K562 (cell line): ENCODE measurements around the gene SCMH1. TPM values are rescaled to one million over a fixed set of nuclear protein-coding genes. Genes with fewer than 3 reads are reported as not detected.

Source experiments
- ATF2 ChIP-seq: sonication (generic); formaldehyde crosslinking; IDR thresholded peaks from 2 replicates; pipeline ENCODE4 v1.8.1; 2022; ENCODE audit warnings: missing genetic modification reagents
- BRD9 ChIP-seq: fragments of 450-650 bp; IDR thresholded peaks from 2 replicates; pipeline ENCODE4 v1.6.1; 2018; ENCODE audit warnings: low read depth; ENCODE audit not compliant: partially characterized antibody
- CBX1 ChIP-seq: sonication (generic); IDR thresholded peaks from 2 replicates; pipeline ENCODE4 v1.6.1; 2016; ENCODE audit warnings: antibody characterized with exemption, low read depth, mild to moderate bottlenecking
- DPF2 ChIP-seq: fragments of 450-650 bp; IDR thresholded peaks from 2 replicates; pipeline ENCODE4 v1.6.1; 2016
- HEY1 ChIP-seq: fragments of 250-450 bp; sonication (Bioruptor Pico); IDR thresholded peaks from 2 replicates; pipeline ENCODE4 v1.5.0; 2020; ENCODE audit warnings: mild to moderate bottlenecking, moderate library complexity, borderline replicate concordance
- HSF4 ChIP-seq: fragments of 250-450 bp; sonication (Bioruptor Pico); IDR thresholded peaks from 2 replicates; pipeline ENCODE4 v2.1.2; 2022; ENCODE audit warnings: mild to moderate bottlenecking, moderate library complexity, borderline replicate concordance
- MBD2 ChIP-seq: sonication (generic); IDR thresholded peaks from 2 replicates; pipeline ENCODE4 v1.6.1; 2016; ENCODE audit warnings: low read depth, borderline replicate concordance
- NFATC3 ChIP-seq: fragments of 450-650 bp; IDR thresholded peaks from 2 replicates; pipeline ENCODE4 v1.6.1; 2017; ENCODE audit warnings: mild to moderate bottlenecking
- PHB2 ChIP-seq: fragments of 450-650 bp; IDR thresholded peaks from 2 replicates; pipeline ENCODE4 v1.6.1; 2017; ENCODE audit warnings: low read depth
- PPARD ChIP-seq: fragments of 250-450 bp; sonication (Bioruptor Pico); IDR thresholded peaks from 2 replicates; pipeline ENCODE4 v1.8.0; 2022; ENCODE audit warnings: inconsistent platforms, mild to moderate bottlenecking, moderate library complexity
- RBBP5 ChIP-seq: fragments of 200-600 bp; sonication (generic); IDR thresholded peaks from 2 replicates; pipeline ENCODE4 v1.6.1; 2012; ENCODE audit warnings: borderline replicate concordance, mild to moderate bottlenecking, low read length, control low read depth, inconsistent platforms; ENCODE audit not compliant: insufficient read depth, poor library complexity, severe bottlenecking
- RFX5 ChIP-seq: IDR thresholded peaks from 2 replicates; pipeline ENCODE4 v1.6.1; 2011; ENCODE audit warnings: low read depth, mild to moderate bottlenecking, improper control_type of control experiment, low read length
- RNF2 ChIP-seq: sonication (generic); IDR thresholded peaks from 2 replicates; pipeline ENCODE4 v1.6.1; 2016
- SAFB ChIP-seq: fragments of 200-400 bp; formaldehyde crosslinking; IDR thresholded peaks from 2 replicates; pipeline ENCODE4 v1.6.1; 2017; ENCODE audit warnings: low read depth, low read length, borderline replicate concordance
- SMARCB1 ChIP-seq: IDR thresholded peaks from 2 replicates; pipeline ENCODE4 v1.6.1; 2011; ENCODE audit warnings: improper control_type of control experiment, low read depth; ENCODE audit not compliant: insufficient read length
- ZBTB43 ChIP-seq: sonication (generic); formaldehyde crosslinking; IDR thresholded peaks from 2 replicates; pipeline ENCODE4 v1.8.0; 2023; ENCODE audit warnings: mild to moderate bottlenecking, missing genetic modification reagents
- ZC3H4 ChIP-seq: sonication (generic); formaldehyde crosslinking; IDR thresholded peaks from 2 replicates; pipeline ENCODE4 v1.9.0; 2021; ENCODE audit warnings: missing genetic modification reagents, borderline replicate concordance
- ZNF347 ChIP-seq: fragments of 450-650 bp; formaldehyde crosslinking; IDR thresholded peaks from 2 replicates; pipeline ENCODE4 v1.4.0; 2020; ENCODE audit warnings: low read depth, mild to moderate bottlenecking, moderate library complexity
- ZNF766 ChIP-seq: fragments of 200-800 bp; sonication (Bioruptor generic); conservative IDR thresholded peaks from 2 replicates; pipeline ENCODE4 v1.6.1; 2016; ENCODE audit warnings: missing genetic modification characterization, missing compliant biosample characterization
- polyA plus RNA-seq, 8 experiments: library from polyadenylated mRNA; depleted of rRNA in 4 of 8; stranded (reverse) in 5 of 8; unstranded in 3 of 8; fragments of >200 nt; fragmentation: Nextera tagmentation in 2 of 8; fragmentation: Illumina TruSeq in 1 of 8; extraction: Ambion mirVana in 2 of 8; extraction: Trizol in 1 of 8; gene quantifications; 2 replicates each; pipeline versions ENCODE4 v1.2.1 to v1.2.3, GENCODE V29; 2011 to 2014; ENCODE audit warnings: inconsistent platforms in 1 of 8, missing spikeins in 1 of 8
- total RNA-seq, 7 experiments: library from RNA; depleted of rRNA in 6 of 7; stranded (reverse); fragments of >200 nt in 6 of 7; fragmentation: Illumina TruSeq in 2 of 7; extraction: Trizol in 2 of 7; gene quantifications; 2 replicates each; pipeline versions ENCODE4 v1.2.1 to v1.2.3, GENCODE V29; 2011 to 2021; ENCODE audit warnings: low replicate concordance in 1 of 7
- TF ChIP-seq, protein P1 (sequence below): fragments of 150-350 bp; IDR thresholded peaks from 2 replicates; pipeline ENCODE4 v1.6.1; 2014; ENCODE audit warnings: low read depth, mild to moderate bottlenecking, low read length, borderline replicate concordance
- TF ChIP-seq, protein P2 (sequence below): fragments of 450-650 bp; IDR thresholded peaks from 2 replicates; pipeline ENCODE4 v1.6.1; 2016; ENCODE audit warnings: mild to moderate bottlenecking

The SCMH1 gene
- total and polyA plus RNA-seq, 9 of the 15 experiments (the other 6 are each of a cell fraction or from before 2014, with no cell fraction given): 8.5 to 37.0 (median 26.8) TPM

- TF ChIP-seq ZNF766 (CRISPR knock-in tag) (peak; percentile 88), ATF2 (CRISPR knock-in tag) (no peak), NFATC3 (no peak), PPARD (CRISPR knock-in tag) (no peak), PHB2 (peak; percentile 71), CBX1 (no peak), RNF2 (peak; percentile 85; the same call in 1 of the 2 replicates), DPF2 (peak; percentile 97), BRD9 (peak; percentile 23), ZC3H4 (CRISPR knock-in tag) (no peak), ZNF347 (no peak), SMARCB1 (no peak), SAFB (no peak), RBBP5 (no peak), HSF4 (CRISPR knock-in tag) (no peak), RFX5 (no peak), MBD2 (peak; percentile 76; the same call in 1 of the 2 replicates), ZBTB43 (CRISPR knock-in tag) (no peak), HEY1 (CRISPR knock-in tag) (no peak)
- TF ChIP-seq, protein P1, sequence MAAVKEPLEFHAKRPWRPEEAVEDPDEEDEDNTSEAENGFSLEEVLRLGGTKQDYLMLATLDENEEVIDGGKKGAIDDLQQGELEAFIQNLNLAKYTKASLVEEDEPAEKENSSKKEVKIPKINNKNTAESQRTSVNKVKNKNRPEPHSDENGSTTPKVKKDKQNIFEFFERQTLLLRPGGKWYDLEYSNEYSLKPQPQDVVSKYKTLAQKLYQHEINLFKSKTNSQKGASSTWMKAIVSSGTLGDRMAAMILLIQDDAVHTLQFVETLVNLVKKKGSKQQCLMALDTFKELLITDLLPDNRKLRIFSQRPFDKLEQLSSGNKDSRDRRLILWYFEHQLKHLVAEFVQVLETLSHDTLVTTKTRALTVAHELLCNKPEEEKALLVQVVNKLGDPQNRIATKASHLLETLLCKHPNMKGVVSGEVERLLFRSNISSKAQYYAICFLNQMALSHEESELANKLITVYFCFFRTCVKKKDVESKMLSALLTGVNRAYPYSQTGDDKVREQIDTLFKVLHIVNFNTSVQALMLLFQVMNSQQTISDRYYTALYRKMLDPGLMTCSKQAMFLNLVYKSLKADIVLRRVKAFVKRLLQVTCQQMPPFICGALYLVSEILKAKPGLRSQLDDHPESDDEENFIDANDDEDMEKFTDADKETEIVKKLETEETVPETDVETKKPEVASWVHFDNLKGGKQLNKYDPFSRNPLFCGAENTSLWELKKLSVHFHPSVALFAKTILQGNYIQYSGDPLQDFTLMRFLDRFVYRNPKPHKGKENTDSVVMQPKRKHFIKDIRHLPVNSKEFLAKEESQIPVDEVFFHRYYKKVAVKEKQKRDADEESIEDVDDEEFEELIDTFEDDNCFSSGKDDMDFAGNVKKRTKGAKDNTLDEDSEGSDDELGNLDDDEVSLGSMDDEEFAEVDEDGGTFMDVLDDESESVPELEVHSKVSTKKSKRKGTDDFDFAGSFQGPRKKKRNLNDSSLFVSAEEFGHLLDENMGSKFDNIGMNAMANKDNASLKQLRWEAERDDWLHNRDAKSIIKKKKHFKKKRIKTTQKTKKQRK: no peak
- TF ChIP-seq, protein P2, sequence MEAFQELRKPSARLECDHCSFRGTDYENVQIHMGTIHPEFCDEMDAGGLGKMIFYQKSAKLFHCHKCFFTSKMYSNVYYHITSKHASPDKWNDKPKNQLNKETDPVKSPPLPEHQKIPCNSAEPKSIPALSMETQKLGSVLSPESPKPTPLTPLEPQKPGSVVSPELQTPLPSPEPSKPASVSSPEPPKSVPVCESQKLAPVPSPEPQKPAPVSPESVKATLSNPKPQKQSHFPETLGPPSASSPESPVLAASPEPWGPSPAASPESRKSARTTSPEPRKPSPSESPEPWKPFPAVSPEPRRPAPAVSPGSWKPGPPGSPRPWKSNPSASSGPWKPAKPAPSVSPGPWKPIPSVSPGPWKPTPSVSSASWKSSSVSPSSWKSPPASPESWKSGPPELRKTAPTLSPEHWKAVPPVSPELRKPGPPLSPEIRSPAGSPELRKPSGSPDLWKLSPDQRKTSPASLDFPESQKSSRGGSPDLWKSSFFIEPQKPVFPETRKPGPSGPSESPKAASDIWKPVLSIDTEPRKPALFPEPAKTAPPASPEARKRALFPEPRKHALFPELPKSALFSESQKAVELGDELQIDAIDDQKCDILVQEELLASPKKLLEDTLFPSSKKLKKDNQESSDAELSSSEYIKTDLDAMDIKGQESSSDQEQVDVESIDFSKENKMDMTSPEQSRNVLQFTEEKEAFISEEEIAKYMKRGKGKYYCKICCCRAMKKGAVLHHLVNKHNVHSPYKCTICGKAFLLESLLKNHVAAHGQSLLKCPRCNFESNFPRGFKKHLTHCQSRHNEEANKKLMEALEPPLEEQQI: peak; percentile 87
Observed at GRCh38 chr1:41160498-41161110, 81.5 kb downstream of the SCMH1 start (continued).
